GM12873 (cell line): Measurements from ENCODE around the gene GOLGB1.

Source experiments
- TF ChIP-seq, protein P1 (sequence below): IDR thresholded peaks from 2 replicates; pipeline ENCODE4 v1.5.1; 2012; ENCODE audit warnings: low read depth, mild to moderate bottlenecking, moderate library complexity, low read length, control low read depth; ENCODE audit not compliant: insufficient read depth; ENCODE audit errors: missing control alignments

The GOLGB1 gene

DNA sequence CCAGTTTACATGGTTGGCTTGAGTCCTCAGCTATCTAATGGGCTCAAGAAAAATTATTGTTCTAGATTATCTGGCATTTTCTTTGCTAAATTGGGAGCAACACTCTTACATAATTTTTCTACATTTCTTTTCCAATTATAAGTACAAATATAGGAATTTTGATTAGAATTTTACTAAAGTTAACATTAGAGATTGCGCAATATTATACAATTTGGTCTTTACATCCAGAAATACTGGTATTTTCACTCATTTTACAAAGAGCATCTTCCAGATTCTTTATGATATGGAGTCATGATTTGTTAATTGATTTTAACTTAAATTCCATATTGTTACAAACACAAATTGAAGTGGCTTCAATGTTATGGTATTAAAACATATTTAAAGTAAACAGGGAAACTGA lies 19.7 kb upstream of the GOLGB1 start:
- TF ChIP-seq, protein P1, sequence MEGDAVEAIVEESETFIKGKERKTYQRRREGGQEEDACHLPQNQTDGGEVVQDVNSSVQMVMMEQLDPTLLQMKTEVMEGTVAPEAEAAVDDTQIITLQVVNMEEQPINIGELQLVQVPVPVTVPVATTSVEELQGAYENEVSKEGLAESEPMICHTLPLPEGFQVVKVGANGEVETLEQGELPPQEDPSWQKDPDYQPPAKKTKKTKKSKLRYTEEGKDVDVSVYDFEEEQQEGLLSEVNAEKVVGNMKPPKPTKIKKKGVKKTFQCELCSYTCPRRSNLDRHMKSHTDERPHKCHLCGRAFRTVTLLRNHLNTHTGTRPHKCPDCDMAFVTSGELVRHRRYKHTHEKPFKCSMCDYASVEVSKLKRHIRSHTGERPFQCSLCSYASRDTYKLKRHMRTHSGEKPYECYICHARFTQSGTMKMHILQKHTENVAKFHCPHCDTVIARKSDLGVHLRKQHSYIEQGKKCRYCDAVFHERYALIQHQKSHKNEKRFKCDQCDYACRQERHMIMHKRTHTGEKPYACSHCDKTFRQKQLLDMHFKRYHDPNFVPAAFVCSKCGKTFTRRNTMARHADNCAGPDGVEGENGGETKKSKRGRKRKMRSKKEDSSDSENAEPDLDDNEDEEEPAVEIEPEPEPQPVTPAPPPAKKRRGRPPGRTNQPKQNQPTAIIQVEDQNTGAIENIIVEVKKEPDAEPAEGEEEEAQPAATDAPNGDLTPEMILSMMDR, result no peak

DNA sequence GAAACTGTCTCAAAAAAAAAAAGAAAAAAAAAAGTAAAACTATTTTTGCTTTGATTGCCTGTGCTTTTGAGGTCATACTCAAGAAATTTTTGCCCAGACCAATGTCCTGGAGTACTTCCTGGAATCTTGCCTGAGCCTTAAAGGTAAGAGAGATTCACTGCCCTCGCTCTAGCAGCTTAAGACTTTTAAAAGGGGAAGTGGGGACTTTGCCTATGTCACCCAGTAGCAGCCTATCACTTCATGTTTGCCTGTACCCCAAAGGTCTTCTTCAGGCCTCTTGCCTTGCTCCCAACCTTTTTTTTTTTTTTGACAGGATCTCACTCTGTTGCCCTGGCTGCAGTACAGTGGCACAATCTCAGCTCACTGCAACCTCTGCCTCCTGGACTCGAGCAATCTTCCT lies 18.9 kb upstream of the GOLGB1 start:
- TF ChIP-seq, protein P1, result no peak

DNA sequence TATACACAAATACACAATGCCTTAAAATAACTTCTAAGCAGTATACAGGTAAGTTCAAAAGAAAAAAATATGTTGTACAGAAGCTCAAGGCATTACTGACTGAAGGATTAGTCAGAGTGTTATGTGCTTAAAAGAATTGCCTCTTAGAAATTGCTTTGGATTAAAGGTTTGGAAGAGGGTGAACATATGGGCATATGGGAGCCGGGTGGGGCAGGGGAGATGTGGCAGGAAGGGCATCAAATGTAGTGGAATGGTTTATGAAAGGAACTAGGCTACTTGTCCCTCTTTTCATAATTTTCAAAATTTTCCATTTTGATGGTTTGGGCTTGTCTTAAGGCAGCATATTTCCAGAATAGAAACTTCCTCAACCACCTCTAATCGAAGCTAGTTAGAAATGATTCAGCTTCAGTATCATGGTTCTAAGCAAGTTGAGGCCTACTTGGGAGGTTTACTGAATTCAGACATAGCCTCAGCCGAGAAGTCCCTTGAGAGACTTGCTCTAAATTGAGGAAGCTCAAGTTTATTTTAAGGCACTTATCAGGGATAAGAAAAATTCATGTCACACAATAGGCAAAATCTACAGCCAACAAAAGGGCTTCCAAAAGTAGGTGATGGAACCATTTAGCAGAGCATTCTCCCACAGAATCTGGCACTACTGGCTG lies 10.1 kb upstream of the GOLGB1 start:
- TF ChIP-seq, protein P1, result no peak

DNA sequence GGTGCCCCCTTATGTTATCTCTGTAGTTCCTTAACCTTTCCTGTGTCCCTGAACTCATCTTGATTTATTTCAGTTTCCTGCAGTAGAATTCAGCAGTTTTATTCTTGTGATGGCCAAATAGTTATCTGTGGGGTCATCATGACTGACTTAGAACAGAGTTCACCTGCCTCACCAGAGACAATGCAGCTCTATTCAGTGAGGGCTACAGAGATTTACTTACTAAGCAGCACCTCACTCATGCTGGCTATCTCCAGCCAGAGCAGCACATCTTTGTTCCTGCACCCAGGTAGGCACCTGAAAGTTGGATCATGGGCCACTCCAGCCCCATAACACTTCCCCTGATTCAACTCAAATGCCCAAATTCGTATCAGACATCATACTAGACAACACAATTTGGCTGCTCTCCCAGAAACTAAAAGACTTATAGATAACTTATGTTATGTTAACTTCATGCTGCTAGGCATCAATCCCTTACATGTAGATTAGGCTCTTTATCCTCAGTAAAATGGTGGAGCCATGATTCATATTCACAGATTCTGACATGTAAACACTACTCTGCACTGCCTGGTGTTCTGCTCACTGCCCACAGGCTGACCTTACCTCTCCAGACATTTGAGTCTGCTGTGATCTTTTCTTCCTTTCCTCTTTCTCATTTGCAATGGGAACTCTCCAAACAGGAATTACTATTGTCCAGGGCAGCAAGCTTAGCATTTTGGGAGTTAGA lies 9.3 kb upstream of the GOLGB1 start:
- TF ChIP-seq, protein P1, result no peak

DNA sequence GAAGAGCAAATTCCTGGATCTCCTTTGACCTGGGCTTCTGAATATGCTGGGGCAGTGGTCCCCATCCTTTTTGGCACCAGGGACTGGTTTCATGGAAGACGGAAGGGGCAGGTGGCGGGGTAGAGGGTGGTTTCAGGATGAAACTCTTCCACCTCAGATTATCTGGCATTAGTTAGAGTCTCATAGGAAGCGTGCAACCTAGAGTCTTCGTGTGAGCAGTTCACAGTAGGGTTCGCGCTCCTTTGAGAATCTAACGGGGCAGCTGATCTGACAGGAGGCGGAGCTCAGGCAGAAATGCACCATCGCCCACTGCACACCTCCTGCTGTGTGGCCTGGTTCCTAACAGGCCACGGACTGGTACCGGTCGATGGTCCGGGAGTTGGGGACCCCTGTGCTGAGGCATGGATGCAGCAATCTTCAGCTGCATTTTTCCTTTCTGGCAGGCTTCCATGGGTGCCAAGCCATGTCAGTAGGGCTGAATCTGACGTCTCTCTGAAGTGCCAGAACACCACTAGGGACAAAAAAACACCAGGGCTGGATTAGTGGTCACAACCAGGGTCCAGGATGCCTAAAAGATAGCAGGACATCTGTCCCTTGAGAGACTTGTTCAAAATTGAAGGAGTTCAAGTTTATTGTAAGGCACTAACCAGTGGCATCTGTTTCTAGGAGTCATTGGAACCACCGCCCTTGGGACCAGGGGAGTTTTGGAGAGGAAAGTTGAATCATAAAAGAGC lies 8.4 kb upstream of the GOLGB1 start:
- TF ChIP-seq, protein P1, result no peak

DNA sequence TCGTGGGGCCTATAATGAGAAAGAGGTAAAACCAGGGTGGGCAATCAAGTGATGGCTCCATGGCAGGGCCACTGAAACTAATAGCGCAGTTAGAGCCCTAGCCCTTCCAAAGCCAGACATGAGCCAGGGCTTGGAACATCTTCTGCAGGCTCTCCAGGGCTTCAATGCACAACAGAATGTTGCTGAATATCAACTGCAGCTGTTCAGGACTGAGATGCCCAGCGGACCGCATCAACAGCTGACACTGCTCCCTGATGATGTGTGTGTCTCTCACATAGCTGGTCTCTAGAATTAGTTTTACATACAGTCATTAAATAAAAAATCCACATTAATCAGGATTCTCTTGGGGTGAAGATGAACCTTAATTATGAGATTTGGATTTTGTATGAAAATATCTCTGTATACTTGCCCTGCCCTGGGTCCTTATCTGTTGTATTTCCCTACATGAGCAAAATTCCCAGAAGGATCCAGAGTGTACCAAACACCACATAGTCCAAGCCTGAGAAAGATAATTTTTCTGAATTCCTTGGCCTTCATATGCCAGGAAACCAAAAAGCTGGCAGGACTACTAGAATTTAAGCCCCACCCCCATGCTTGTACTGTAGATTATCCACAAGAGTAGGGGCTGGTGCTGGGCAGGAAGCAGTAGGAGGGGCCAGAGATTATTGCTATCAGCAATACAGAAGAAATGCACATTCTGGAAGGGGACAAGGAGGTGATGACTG lies 7.7 kb upstream of the GOLGB1 start:
- TF ChIP-seq, protein P1, result no peak
